ENCODE results near the gene RRP1. TPM values are rescaled to one million over a fixed set of nuclear protein-coding genes. Genes with fewer than 3 reads are reported as not detected.
A peak's percentile ranks its signal among the peaks of the same experiment; 100 is the strongest.

Gene RRP1
- total and polyA plus RNA-seq, 4 donors = 4.4 to 18.1 (median 17.7) TPM

GRCh38 chr21:43809346-43809799 is 20.0 kb downstream of the RRP1 start:
- Histone ChIP-seq H3K4me3 (ENCODE audit: low read length in 2 of 2) (no peak overlapping the region), H3K9me3 (ENCODE audit: control insufficient read depth, low read length) (no peaks in the 10 kb centered on the region), H3K27me3 (ENCODE audit: control insufficient read depth in 1 of 2, insufficient read depth in 2 of 2, low read length in 1 of 2) (no peaks in the 10 kb centered on the region), H3K4me1 (ENCODE audit: control insufficient read depth in 1 of 2, insufficient read depth in 2 of 2, low read length in 2 of 2) (no peaks in the 10 kb centered on the region), H3K27ac (ENCODE audit: low read depth in 1 of 2, low read length in 2 of 2) (no peak overlapping the region), H3K36me3 (ENCODE audit: control insufficient read depth in 1 of 2, insufficient read depth in 2 of 2, low read length in 1 of 2) (no peaks in the 10 kb centered on the region)
- WGBS, 2 donors = 81 to 83% methylated on average over 16 of the region's 16 CpGs
- intact Hi-C loops (cut with DNase I) = no loop called here
- no peak for DNase-seq
- no peak for ATAC-seq (ENCODE audit: low FRiP score)

GRCh38 chr21:43809853-43810504 is 20.6 kb downstream of the RRP1 start:
- intact Hi-C loops (cut with DNase I) = no loop called here

GRCh38 chr21:43810505-43811261 is 21.3 kb downstream of the RRP1 start:
- intact Hi-C loops (cut with DNase I) = no loop called here
- 19 to 20% methylated on average over 23 of the region's 23 CpGs for WGBS, 2 donors

More at GRCh38 chr21:43809853-43810504, 20.6 kb downstream of the RRP1 start:
- WGBS, 2 donors = 71 to 72% methylated on average over 20 to 26 of the region's 26 CpGs
- Histone ChIP-seq H3K9me3 (ENCODE audit: control insufficient read depth, low read length) (no peaks in the 10 kb centered on the region), H3K4me3 (ENCODE audit: low read length in 2 of 2) (no peak overlapping the region), H3K4me1 (ENCODE audit: control insufficient read depth in 1 of 2, insufficient read depth in 2 of 2, low read length in 2 of 2) (no peaks in the 10 kb centered on the region), H3K36me3 (ENCODE audit: control insufficient read depth in 1 of 2, insufficient read depth in 2 of 2, low read length in 1 of 2) (no peaks in the 10 kb centered on the region), H3K27me3 (ENCODE audit: control insufficient read depth in 1 of 2, insufficient read depth in 2 of 2, low read length in 1 of 2) (no peaks in the 10 kb centered on the region), H3K27ac (ENCODE audit: low read depth in 1 of 2, low read length in 2 of 2) (no peak overlapping the region)
- ATAC-seq (ENCODE audit: low FRiP score) = no peak
- DNase-seq = no peak

GRCh38 chr21:43811262-43812105 is 22.1 kb downstream of the RRP1 start:
- Histone ChIP-seq H3K4me3 (ENCODE audit: low read length in 2 of 2) (no peak overlapping the region), H3K36me3 (ENCODE audit: control insufficient read depth in 1 of 2, insufficient read depth in 2 of 2, low read length in 1 of 2) (no peaks in the 10 kb centered on the region), H3K9me3 (ENCODE audit: control insufficient read depth, low read length) (no peaks in the 10 kb centered on the region), H3K27ac (ENCODE audit: low read depth in 1 of 2, low read length in 2 of 2) (no peak overlapping the region), H3K4me1 (ENCODE audit: control insufficient read depth in 1 of 2, insufficient read depth in 2 of 2, low read length in 2 of 2) (no peaks in the 10 kb centered on the region), H3K27me3 (ENCODE audit: control insufficient read depth in 1 of 2, insufficient read depth in 2 of 2, low read length in 1 of 2) (no peaks in the 10 kb centered on the region)
- intact Hi-C loops (cut with DNase I) = no loop called here
- 64 to 68% methylated on average over 23 to 24 of the region's 24 CpGs for WGBS, 2 donors
- ATAC-seq (ENCODE audit: low FRiP score) (no peak), DNase-seq (no peak)

More at GRCh38 chr21:43810505-43811261, 21.3 kb downstream of the RRP1 start:
- Histone ChIP-seq H3K36me3 (ENCODE audit: control insufficient read depth in 1 of 2, insufficient read depth in 2 of 2, low read length in 1 of 2) (no peaks in the 10 kb centered on the region), H3K27ac (ENCODE audit: low read depth in 1 of 2, low read length in 2 of 2) (no peak overlapping the region), H3K4me1 (ENCODE audit: control insufficient read depth in 1 of 2, insufficient read depth in 2 of 2, low read length in 2 of 2) (no peaks in the 10 kb centered on the region), H3K4me3 (ENCODE audit: low read length in 2 of 2) (no peak overlapping the region), H3K9me3 (ENCODE audit: control insufficient read depth, low read length) (no peaks in the 10 kb centered on the region), H3K27me3 (ENCODE audit: control insufficient read depth in 1 of 2, insufficient read depth in 2 of 2, low read length in 1 of 2) (no peaks in the 10 kb centered on the region)
- ATAC-seq (ENCODE audit: low FRiP score) = peak; percentile 85
- DNase-seq = peak; percentile 93 to 94

- DNase-seq = peak in 1 of 2 donors; percentile 69
- intact Hi-C loops (cut with DNase I) = no loop called here
- Histone ChIP-seq H3K27ac (ENCODE audit: low read depth in 1 of 2, low read length in 2 of 2) (no peak overlapping the region), H3K4me3 (ENCODE audit: low read length in 2 of 2) (no peak overlapping the region), H3K27me3 (ENCODE audit: control insufficient read depth in 1 of 2, insufficient read depth in 2 of 2, low read length in 1 of 2) (no peaks in the 10 kb centered on the region), H3K9me3 (ENCODE audit: control insufficient read depth, low read length) (no peaks in the 10 kb centered on the region), H3K36me3 (ENCODE audit: control insufficient read depth in 1 of 2, insufficient read depth in 2 of 2, low read length in 1 of 2) (no peaks in the 10 kb centered on the region), H3K4me1 (ENCODE audit: control insufficient read depth in 1 of 2, insufficient read depth in 2 of 2, low read length in 2 of 2) (no peaks in the 10 kb centered on the region)
- 52 to 58% methylated on average over 27 of the region's 27 CpGs for WGBS, 2 donors
- no peak for ATAC-seq (ENCODE audit: low FRiP score)
Measured at GRCh38 chr21:43812139-43812821, 22.9 kb downstream of the RRP1 start.

- H3K4me3 ChIP-seq (ENCODE audit: low read length in 2 of 2) = no peak overlapping the region
- DNase-seq (no peak), ATAC-seq (ENCODE audit: low FRiP score) (no peak)
- intact Hi-C loops (cut with DNase I) = no loop called here
- H3K9me3 ChIP-seq (ENCODE audit: control insufficient read depth, low read length) = no peaks in the 10 kb centered on the region
- H3K4me1 ChIP-seq (ENCODE audit: control insufficient read depth in 1 of 2, insufficient read depth in 2 of 2, low read length in 2 of 2) = no peaks in the 10 kb centered on the region
- H3K27ac ChIP-seq (ENCODE audit: low read depth in 1 of 2, low read length in 2 of 2) = no peak overlapping the region
- no peaks in the 10 kb centered on the region for H3K27me3 ChIP-seq (ENCODE audit: control insufficient read depth in 1 of 2, insufficient read depth in 2 of 2, low read length in 1 of 2)
- no peaks in the 10 kb centered on the region for H3K36me3 ChIP-seq (ENCODE audit: control insufficient read depth in 1 of 2, insufficient read depth in 2 of 2, low read length in 1 of 2)
- WGBS, 2 donors = 90 to 93% methylated on average over 18 to 19 of the region's 19 CpGs
Measured at GRCh38 chr21:43812957-43813655, 23.7 kb downstream of the RRP1 start.

GRCh38 chr21:43813656-43813980 is 24.2 kb downstream of the RRP1 start:
- H3K27ac ChIP-seq (ENCODE audit: low read depth in 1 of 2, low read length in 2 of 2) = no peak overlapping the region
- no peak overlapping the region for H3K4me3 ChIP-seq (ENCODE audit: low read length in 2 of 2)
- H3K36me3 ChIP-seq (ENCODE audit: control insufficient read depth in 1 of 2, insufficient read depth in 2 of 2, low read length in 1 of 2) = peaks cover 0 to 2% of the 10 kb centered on the region in 2 donors
- H3K4me1 ChIP-seq (ENCODE audit: control insufficient read depth in 1 of 2, insufficient read depth in 2 of 2, low read length in 2 of 2) = no peaks in the 10 kb centered on the region
- H3K27me3 ChIP-seq (ENCODE audit: control insufficient read depth in 1 of 2, insufficient read depth in 2 of 2, low read length in 1 of 2) = no peaks in the 10 kb centered on the region
- intact Hi-C loops (cut with DNase I) = no loop called here
- ATAC-seq (ENCODE audit: low FRiP score) = no peak
- 90 to 92% methylated on average over 3 to 5 of the region's 5 CpGs for WGBS, 2 donors
- H3K9me3 ChIP-seq (ENCODE audit: control insufficient read depth, low read length) = no peaks in the 10 kb centered on the region
- no peak for DNase-seq
